ENCODE measurements around the gene PADI3.

PADI3 gene

GRCh38 chr1:17243274-17243673, 5.6 kb upstream of the PADI3 start:
- no peak for DNase-seq

GRCh38 chr1:17244821-17245740, 3.8 kb upstream of the PADI3 start:
- no peak for DNase-seq

GRCh38 chr1:17245816-17246325, 3.0 kb upstream of the PADI3 start:
- DNase-seq = no peak

GRCh38 chr1:17246971-17247370, 1.9 kb upstream of the PADI3 start:
- DNase-seq = no peak

DNA sequence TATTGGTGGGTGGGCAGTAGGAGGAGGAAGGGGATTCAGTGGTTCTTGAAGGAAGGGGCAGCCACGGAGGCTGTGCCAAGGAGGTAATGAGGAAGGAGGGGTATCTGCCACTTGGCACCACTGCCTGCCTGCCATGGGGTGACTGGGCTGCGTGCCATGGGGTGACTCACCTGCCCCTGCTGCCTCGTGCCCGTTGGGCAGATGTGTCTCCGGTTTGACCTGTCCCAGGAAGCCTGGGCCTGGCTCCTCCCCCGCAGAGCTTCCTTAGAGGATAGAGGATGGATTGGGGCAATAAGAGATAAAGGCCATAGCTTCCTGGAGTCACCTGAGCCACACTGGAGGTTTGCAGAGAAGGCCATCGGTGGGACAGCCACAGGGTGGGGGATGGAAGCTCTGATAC, 1.7 kb downstream of the PADI3 start:
- no peak for DNase-seq

- no peak for DNase-seq
Observed at GRCh38 chr1:17251246-17251645, 2.3 kb downstream of the PADI3 start.

DNA sequence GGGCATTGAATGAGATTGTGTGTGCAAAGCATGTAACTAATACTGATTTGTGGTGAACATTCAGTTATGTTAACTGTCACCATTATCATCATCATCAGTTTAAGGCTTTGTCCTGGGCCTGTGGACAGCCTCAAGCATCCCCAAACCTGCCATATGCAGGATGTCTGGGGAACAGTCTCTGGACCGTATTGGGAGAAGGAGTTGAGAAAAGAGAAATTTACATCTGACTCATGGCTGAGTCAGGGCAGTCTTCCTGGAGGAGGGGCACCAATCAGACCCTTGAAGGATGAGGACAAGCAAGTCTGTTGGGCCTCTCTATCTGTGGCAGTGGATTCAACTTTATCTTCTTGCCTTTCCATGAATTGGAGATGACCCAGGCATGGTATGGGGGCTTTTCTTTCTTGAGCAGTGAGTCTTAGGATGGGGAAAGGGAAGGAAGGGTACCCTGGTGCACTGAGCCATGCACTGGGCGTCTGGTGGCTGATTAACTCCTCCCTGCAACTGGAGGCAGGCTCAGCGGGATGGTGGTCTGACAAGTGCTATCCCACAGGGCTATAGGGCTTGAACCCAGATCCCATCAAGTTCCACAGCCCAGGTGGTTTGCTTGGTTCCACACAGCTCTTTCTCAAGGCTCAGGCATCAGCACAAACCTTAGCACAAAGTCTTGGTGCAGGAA, 2.9 kb downstream of the PADI3 start:
- no peak for DNase-seq

GRCh38 chr1:17255336-17255735, 6.4 kb downstream of the PADI3 start:
- DNase-seq = no peak

GRCh38 chr1:17258116-17258757, 9.3 kb downstream of the PADI3 start:
- DNase-seq = no peak

DNA sequence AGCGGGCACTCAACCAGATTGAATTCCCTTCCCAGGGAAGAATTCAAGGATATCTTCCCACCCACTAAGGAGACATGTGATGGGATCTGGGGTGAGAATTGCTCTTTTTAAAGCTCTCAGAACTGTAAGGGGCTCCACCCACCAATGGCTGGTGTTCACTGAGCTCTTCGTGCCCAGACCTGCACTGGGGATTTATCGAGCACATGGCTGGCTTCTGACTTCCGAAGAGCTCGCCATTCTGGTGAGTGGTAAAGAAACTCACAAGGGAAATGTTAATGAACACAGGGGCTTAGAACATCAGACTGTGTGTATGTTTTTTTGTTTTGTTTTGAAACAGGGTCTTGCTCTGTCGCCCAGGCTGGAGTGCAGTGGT, 9.8 kb downstream of the PADI3 start:
- DNase-seq = no peak

DNA sequence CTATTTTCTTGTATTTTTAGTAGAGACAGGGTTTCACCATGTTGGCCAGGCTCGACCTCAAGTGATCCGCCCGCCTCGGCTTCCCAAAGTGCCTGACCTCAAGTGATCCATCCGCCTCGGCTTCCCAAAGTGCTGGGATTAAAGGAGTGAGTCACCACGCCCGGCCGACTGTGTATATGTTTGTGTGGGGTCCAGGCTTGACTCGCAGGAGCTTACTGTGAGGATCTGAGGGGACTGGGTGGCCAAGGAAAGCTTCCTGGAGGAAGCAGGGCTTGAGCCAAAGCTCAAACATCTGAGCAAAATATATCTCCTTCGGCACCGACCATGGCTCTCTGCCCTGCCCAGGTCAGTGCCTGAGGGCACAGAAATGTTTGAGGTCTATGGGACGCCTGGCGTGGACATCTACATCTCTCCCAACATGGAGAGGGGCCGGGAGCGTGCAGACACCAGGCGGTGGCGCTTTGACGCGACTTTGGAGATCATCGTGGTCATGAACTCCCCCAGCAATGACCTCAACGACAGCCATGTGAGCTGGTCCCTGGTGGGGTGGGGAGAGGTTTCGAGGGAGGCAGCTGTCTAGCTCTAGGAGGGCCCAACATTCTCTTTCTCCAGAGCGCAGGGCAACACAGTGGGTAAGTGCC, 10.5 kb downstream of the PADI3 start:
- no peak for DNase-seq

DNA sequence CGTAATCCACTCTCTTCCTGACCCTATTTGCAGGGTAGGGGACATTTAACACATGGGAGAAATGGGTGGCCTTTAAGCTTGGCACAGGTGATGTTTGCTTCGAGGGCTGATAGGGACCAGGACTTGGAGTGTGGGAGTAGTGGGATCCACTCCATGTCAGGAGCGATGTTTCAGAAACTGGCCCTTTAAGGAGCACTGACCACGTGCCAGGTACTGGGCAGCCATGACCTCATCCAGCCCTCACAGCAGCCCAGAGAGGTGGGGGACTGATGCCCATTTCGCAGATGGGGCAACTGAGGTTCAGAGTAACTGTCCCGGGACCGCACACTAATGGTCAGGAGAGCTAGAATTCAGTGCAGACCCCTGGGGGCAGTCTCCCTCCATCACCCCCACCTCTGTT, 11.4 kb downstream of the PADI3 start:
- no peak for DNase-seq

DNA sequence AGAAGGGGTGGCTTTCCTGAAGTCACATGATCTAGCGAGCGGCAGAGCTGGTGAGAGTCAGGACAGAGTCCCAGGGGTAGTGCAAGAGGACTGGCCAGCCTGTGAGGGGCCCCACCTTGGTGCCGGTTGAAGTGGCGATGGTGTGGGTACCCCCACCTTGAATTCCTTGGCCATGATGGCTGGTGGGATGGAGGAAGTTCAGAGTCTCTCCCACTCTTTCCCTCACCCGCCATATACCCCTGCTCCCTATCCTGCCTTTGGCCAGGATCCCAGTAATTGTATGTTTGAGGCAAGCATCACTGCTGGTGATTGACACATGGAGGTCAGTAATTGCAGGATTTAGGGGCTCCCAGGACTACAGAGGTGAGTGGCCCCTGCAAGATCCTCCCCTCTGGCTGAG, 11.8 kb downstream of the PADI3 start:
- no peak for DNase-seq

DNA sequence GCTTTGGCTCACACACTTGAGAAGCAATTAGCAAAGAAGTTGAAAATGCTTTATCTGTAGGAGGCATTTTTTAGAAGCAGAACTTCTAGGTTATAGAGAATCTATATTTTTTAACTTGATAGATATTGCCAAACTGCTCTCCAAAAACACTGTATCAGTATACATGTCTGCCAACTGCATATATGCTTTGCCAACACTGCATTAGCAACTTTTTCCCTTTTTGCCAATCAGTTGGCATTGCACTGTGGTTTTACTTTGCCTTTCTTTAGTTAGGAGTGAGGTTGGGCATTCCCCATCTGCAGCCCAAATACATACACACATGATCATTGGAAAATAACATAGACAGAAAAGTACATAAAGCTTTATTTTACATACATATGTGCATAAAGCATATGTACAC, 15.0 kb downstream of the PADI3 start:
- DNase-seq = no peak

- no peak for DNase-seq
Observed at GRCh38 chr1:17264470-17264869, 15.6 kb downstream of the PADI3 start.

- no peak for DNase-seq
Observed at GRCh38 chr1:17265162-17265561, 16.3 kb downstream of the PADI3 start.

- DNase-seq = no peak
Observed at GRCh38 chr1:17265950-17266349, 17.1 kb downstream of the PADI3 start.

DNA sequence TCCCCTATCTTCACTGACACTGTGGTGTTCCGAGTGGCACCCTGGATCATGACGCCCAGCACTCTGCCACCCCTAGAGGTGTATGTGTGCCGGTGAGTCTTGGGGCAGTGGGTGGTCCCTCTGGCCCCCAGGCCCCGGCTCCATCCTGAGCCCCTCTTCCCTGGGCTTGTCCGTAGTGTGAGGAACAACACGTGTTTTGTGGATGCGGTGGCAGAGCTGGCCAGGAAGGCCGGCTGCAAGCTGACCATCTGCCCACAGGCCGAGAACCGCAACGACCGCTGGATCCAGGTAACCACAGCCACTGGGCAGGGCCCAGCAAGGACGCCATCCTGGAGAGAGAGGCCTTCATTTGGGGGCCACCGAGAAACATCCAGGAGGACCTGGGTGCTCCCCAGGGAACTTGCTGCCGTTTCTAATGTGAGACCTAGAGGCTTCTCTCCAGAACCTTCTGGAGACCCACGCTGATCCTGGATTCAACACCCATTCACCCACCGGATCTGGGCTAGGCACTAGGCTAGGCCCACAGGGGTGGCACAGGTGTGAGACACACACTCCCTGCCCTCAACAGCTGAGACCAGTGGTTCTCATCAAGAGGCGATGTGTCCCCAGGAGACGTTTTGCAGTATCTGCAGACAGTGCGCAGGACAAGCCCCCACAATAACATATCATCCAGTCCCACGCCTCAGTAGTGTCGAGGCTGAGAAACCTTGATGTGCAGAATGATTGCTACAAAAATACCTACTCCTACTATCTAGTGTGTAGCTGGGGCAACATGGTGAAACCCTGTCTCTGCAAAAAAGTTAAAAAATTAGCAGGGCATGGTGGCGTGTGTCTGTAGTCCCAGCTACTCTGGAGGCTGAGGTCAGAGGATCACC, 22.2 kb downstream of the PADI3 start:
- no peak for DNase-seq

DNA sequence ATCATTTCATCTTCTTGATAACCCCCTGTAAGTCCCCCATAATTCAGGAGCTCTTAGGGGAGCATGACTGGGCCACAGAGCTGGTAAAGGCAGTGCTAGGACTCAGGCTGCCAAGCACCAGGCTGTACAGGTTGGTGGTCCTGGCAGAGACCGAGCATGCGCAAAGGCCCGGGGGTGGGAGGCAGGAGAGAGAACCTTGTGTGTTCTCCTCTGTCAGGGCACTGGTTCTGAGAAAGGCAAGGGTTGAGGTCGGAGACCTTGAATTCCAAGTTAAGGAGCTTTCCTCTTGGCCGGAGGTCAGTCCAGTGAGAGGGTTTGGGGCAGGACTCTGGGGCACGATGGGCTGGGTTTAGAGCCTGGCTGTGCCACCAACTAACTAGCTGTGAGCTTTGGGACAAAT, 23.2 kb downstream of the PADI3 start:
- no peak for DNase-seq

- no peak for DNase-seq
Observed at GRCh38 chr1:17272646-17273045, 23.7 kb downstream of the PADI3 start.

- DNase-seq = no peak
Observed at GRCh38 chr1:17273096-17273495, 24.2 kb downstream of the PADI3 start.

Data from activated naive CD4-positive, alpha-beta T cell (primary cell).